C4-2B (cell line): ENCODE results near the gene SOX8.

Experiments used
- CTCF ChIP-seq: fragments of 450-650 bp; conservative IDR thresholded peaks from 2 replicates; pipeline ENCODE4 v1.5.1; 2017; ENCODE audit warnings: mild to moderate bottlenecking
- ZFX ChIP-seq: fragments of 450-650 bp; IDR thresholded peaks from 2 replicates; pipeline ENCODE4 v1.6.1; 2017

- no peak for TF ChIP-seq CTCF
- no peak for TF ChIP-seq ZFX
Observed at GRCh38 chr16:1018447-1019198, 37.1 kb downstream of the SOX8 start.
